ENCODE measurements around the gene LCLAT1.

The LCLAT1 gene

DNA sequence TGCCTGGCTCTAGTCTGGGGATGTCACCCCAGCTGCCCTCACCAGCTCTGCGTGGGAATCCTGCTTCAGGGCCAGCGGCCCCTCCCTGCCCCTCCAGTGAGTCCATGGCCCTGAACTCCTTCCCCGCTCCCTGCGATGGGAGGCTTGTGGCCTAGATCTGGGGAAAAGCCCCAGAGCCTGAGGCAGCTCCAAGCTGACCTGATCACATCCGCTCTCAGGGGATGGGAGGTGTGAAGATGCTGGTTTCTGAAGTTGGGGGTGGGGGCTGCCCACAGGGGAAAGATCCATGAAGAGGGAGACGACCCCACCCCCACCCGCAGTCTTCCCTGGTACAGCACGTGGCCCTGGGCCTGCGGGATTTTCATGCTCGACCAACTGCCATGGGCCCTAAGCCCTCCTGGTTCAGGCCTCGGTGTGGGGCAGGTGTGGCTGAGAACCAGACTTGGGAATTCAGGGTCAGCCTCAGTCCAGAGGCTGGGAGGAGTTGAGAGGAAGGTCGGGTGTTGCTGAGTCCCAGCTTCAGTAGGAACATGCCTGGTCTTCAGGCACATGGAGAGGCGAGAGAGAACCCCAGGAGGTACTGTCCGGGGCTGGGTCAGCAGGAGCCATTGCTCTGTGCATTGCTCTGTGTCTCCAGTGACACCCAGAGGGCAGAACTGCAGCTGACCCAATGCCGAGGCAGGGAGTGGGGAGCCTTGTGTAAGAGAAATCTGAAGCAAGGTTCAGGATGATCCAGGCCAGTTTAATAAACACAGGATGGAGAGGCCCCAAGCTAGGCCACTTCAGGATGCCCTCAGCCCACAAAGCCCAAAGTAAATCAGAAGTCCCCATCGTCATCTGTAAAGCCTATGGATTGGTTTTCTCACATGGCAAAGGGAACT lies 245.1 kb downstream of the LCLAT1 start:
- Histone ChIP-seq H3K27ac (ENCODE audit: low read depth, low read length) (no peak overlapping the region), H3K36me3 (ENCODE audit: control insufficient read depth in 1 of 2, insufficient read depth in 2 of 2, low read length in 2 of 2) (no peaks in the 10 kb centered on the region), H3K27me3 (ENCODE audit: control insufficient read depth in 1 of 2, insufficient read depth in 2 of 2, low read length in 2 of 2) (no peaks in the 10 kb centered on the region), H3K9me3 (ENCODE audit: control insufficient read depth in 1 of 2, low read length in 2 of 2) (no peaks in the 10 kb centered on the region), H3K4me1 (ENCODE audit: control insufficient read depth in 1 of 2, insufficient read depth in 2 of 2, low read length in 2 of 2) (no peaks in the 10 kb centered on the region), H3K9ac (ENCODE audit: low read depth in 1 of 2, low read length in 2 of 2) (no peak overlapping the region), H3K4me3 (ENCODE audit: low read depth in 1 of 2, low read length in 2 of 2) (no peak overlapping the region)

DNA sequence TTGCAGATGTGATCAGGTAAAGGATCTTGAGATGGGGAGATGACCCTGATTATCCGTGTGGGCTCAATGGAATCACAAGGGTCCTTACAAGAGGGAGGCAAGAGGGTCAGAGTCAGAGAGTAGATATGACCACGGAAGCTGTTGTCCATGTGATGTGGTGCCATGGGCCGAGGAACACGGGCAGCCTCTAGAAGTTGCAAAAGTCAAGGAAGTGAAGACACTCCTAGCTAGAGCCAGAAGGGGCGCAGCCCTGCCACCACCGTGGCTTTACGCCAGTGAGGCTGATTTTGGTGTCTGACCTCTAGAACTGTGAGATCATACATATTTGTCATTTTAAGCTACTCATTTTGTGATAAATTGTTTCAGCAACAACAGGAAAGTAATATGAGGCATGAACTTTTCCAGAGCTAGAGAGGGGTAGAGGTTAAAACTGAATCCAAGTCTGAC lies 245.8 kb downstream of the LCLAT1 start:
- Histone ChIP-seq H3K27ac (ENCODE audit: low read depth, low read length) (no peak overlapping the region), H3K36me3 (ENCODE audit: control insufficient read depth in 1 of 2, insufficient read depth in 2 of 2, low read length in 2 of 2) (no peaks in the 10 kb centered on the region), H3K4me3 (ENCODE audit: low read depth in 1 of 2, low read length in 2 of 2) (no peak overlapping the region), H3K9me3 (ENCODE audit: control insufficient read depth in 1 of 2, low read length in 2 of 2) (no peaks in the 10 kb centered on the region), H3K27me3 (ENCODE audit: control insufficient read depth in 1 of 2, insufficient read depth in 2 of 2, low read length in 2 of 2) (no peaks in the 10 kb centered on the region), H3K9ac (ENCODE audit: low read depth in 1 of 2, low read length in 2 of 2) (no peak overlapping the region), H3K4me1 (ENCODE audit: control insufficient read depth in 1 of 2, insufficient read depth in 2 of 2, low read length in 2 of 2) (no peaks in the 10 kb centered on the region)

Measured in duodenal mucosa (tissue), 2 donors.